NCI-H2081 (cell line): ENCODE measurements around the gene CALM1.
A peak's percentile ranks its signal among the peaks of the same experiment; 100 is the strongest.

Experiments used
- DNase-seq, 2 experiments: peaks; one replicate each; lab custom pipeline; 2025; lab: John Stamatoyannopoulos, UW

Gene CALM1

DNA sequence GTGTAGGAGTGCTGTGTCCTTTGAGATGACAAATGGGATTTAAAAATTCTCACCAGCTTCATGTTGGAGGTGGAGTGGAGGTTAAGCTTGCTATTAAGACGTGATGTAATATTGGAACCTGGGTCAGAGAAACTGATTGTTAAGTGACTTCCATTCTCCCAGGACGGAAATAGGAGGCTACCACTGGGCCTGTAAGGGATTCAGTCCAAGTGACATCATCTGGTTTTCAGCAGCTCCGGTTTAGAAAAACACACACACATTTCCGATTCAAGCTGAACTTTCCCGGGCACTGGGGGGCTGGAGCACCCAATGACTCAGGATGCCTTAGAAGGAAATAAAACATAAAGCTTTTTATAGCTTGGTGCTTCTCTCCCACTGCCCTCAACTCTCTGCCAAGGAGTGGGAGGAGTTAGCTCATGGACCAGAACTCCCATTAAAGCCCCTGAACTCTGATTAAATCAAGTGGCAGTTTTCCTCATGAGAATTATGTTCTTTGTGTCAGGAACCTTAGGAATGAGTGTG is 12.4 kb downstream of the CALM1 start:
- no peak for DNase-seq

DNA sequence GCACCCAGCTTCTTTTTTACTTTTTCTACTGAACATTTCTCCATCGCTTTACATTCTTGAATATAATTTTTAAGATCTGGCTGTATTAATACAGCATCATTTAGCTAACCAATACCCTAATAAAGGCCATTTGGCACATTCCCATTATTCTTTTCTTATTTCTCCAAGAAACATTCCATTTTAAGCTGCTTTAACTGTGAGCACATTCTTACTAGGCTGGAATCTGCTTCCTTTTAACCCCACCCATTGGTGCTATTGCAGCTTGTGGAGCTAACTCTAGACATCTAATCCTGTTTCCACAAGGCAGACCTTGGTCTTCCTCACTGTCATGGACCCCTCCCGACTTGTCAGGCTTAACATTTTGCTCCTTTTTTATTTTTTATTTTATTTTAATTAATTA is 15.2 kb downstream of the CALM1 start:
- DNase-seq, result no peak

DNA sequence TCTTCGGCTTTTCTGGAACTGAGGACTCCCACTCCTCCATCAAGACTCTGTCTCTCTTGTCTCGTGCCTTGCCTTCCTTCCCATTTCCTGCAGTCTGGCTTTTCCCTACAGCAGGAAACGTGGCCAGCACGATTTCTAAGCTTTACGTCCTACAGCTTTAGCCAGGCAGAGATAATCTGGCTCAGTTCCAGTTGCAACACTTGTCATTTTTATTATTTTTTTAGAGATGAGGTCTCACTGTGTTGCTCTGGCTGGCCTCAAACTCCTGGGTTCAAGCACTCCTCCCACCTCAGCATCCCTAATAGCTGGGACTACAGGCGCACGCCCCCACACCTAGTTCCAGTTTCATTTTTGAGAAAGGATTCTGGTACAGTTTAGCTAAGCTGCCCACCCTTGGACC is 19.9 kb downstream of the CALM1 start:
- no peak for DNase-seq

DNA sequence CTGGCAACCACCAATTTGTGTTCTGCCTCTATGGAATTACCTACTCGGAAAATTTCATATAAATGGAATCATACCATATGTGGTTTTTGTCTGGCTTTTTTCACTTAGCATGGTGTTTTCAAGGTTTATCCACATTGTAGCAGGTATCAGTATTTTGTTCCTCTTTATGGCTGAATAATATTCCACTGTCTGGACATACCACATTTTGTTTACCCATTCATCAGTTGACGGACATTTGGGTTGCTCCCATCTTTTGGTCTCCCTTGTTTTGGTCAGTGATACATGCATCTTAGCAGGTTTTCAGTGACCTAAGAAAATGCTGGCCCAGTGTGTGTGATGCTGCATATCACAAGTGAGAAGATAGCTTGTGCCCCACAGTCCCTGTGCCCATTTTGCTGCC is 21.2 kb downstream of the CALM1 start:
- DNase-seq, result no peak

DNA sequence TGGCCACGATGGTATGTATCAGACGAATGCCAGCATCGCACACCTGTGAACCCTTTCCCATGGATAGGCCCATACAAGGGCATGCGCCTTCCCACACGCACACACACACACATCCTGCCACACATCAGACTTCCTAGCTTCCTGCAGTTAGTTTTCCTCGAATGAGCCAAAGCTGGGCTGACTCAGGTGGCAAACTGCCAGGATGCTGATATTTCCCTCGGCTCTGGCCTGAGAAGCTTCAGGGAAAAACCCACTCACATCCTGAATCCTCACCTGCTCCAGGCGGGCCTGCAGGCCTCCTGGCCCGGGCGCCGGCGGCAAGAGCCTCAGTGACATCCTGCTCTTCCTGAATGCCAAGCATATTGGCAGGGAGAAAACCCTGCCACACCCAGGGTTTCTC is 22.4 kb downstream of the CALM1 start:
- DNase-seq, result peak; percentile 48 to 70

DNA sequence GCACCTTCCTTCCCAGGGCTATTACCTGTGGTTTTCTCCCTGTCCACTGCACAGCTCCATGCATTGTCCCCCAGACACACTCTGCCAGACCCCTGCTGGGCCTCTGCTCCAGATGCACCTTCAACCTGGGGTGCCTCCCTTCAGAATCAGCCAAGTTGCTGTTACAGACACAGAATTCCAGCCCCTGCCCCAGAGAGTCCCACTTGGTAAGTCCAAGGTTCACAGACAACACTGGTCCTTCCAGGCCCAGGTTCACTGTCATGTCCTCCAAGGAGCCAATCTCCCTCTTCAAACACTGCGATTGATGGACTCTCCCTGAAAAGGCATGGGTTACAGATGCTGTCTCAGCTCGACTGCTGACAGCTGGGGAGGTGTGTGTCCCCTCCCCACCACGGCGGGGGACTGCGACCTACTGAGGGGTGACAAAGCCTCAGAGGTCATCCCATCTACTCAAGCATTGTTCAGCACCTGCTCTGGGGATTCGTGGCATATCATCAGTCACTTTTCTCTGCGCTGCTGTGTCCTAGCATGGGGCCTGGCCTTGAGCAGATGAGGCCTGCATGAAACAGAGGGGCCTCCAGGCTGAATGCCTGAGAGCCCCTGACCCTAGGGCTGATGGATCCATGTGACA is 24.3 kb downstream of the CALM1 start:
- DNase-seq, result no peak

DNA sequence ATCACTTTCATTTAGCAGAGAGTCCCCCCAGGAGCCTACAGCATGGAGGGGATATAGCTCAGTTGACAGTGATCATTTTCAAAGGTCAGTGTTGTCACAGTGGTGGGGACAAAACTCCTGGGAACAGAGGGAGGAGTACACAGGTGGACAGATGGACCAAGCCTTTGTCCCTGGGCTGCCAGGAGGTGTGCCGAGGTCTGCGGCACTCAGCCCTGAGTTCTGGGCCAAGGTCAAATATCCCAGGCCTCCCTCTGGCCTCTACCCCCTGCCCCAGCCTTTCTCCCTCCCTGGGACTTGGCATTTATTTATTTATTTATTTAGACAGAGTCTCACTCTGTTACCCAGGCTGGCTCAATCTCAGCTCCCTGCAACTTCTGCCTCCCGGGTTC is 24.8 kb downstream of the CALM1 start:
- DNase-seq, result no peak

DNA sequence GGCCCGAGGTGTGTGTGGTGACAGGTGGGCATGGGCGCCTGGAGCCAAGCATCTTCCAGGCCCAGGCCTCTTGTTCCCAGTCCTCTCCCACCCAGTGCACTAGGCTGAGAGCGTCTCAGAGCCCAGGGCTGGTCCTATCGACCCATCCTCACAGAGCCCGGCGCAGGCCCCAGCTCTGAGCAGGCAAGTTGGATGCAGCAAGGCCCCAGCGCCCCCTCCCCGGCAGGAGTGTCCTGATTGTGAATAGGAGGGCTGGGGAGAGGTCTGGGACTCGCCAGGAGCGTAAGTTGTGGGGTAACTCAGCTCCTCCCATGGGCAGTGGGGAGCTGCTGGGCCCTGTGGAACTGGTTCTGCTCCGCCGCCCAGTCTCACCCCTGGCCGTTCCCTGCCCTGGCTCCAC is 26.3 kb downstream of the CALM1 start:
- no peak for DNase-seq

DNA sequence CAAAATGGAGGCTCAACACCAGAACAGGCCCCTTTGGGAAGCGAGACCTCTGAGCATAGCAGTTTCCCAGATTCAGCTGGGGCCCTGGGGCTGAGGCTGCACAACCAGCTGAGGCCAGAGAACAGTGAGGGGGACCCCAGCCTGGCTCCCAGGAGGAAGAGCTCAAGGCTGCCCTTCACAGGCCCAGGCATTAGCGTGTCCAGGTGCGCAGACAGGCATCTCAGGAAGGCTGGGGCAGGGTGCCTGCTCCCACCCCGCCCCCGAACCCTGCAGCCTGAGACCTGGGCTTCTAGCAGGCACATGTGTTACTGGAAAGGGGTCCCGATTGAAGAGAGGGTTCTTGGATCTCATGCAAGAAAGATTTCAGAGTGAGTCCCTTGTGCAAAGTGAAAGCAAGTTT is 27.2 kb downstream of the CALM1 start:
- no peak for DNase-seq

DNA sequence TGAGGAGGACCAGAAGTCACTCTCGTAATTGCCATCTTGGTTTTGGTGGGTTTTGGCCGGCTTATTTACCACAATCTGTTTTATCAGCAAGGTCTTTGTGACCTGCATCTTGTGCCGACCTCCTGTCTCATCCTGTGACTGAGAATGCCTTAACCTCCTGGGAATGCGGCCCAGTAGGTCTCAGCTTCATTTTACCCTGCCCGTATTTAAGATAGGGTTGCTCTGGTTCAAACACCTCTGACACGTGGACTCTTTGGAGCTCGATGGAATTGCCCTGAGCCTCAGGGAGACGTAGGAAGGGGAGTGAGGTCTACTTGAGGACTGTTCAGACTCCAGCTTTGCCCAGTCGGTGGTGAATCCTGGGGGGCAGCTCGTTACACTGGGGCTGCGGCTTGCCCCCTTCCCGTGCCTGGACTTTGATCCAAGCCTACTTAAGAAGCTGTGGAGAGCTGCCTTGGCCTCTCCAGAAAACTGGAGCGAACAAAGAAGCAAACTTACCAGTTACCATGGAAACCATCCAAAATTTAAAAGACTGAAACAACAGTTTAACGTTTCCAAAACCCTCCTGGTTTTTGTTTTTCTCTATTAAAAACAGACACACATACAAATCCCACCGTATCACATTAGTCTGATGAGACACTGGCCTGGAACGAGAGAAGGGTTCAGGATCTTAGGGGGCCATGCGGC is 28.0 kb downstream of the CALM1 start:
- no peak for DNase-seq

DNA sequence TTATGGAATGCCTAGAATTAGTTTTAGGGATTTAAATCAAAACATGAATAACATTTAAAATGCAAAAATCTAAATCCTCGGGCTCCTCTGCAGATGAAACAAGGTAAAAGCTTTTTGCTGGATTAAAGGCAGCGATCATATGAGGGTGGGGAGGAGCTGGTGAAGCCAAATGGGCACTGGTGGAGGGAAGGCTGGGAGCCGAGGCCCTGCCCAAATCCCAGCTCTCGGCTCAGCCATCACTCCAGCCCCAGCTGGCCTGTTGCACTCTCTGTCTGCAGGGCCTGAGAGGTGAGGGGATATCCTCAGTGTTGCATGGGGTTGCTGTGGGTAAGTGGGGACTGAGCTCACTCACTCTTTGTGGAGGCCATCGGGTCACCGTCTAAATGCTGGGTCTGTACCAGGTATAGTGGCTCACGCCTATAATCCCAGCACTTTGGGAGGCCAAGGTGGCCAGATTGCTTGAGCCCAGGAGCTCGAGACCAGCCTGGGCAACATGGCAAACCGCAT is 28.6 kb downstream of the CALM1 start:
- DNase-seq, result no peak

DNA sequence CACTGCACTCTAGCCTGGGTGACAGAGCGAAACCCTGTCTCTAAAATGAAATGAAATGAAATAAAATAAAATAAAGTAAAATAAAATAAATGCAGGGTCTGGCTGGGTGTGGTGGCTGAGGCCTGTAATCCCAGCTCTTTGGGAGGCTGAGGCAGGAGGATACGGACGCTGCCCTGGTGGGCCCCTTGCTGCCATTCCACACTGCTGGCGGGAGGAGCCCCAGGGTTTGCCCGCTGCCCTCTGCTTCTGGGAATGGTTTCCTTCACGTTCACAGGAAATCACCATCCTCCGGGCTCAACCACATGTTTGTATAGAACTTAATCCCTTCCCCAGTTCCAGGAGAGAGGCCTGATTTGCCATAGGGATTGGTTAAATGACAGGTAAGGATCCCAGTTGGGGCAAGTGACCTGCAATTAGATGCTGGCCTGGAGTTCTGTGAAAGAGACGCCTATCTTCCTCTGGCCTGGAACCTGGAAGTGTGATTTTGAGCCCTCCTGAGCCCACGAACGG is 29.3 kb downstream of the CALM1 start:
- DNase-seq, result no peak

DNA sequence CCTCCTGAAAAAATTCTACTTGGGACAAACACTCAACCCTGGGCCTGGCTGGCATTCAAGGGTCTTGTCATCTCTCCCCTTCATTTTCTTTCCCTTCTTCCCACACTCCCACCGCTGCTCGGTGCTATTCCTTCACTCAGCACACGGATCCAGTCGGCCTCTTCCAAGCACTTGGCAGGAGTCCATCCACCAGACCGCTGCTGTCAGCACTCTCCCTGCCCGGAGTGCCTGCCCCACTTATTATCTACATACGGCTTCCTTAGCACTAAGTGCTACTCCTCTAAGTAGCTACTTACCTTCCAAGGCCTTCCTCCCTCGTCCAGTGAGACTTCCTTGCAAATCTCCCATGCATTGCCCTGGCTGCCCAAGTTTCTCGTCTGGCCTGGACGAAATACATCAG is 29.8 kb downstream of the CALM1 start:
- DNase-seq, result no peak

DNA sequence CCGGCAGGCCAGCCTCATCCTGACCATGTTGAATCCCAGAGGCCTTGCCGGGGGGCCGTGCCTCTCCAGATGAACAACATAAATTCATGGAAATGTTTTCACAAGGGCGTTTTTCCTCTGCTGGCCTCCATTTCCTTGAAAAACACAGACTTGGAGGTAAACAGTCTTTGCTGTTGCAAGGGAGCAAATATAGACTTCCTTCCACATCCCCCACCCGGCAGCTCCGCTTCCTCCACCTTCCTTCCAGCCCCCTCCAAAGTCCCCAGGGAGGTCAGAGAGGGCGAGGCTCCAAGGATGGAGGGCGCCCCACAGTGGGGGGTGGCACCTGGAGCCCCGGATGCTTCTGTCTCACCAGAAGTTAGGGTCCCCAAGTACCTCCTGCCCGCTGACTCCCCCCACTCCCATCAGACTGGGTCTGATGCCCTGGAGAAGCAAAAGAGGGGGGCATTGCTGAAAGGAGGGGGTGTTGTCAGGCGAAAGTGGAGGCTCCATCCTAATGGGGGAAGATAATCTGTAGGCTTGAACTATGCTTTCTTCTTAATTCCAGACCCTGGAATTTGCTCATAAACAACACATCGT is 31.1 kb downstream of the CALM1 start:
- no peak for DNase-seq

DNA sequence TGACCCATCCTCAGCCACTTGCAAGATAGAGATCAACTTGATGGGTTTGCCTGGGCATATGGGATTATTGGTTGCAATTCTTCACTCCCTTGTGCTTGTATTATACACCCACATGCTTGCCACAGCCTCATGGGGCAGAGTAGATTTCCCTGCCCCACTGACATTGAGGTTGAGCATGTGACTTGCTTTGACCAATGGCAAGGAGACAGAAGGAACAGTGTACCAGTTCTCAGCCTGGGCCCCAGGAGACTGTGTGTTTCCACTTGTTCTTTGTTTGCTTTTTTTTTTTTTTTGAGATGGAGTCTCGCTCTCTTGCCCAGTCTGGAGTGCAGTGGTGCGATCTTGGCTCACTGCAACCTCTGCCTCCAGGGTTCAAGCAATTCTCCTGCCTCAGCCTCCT is 31.8 kb downstream of the CALM1 start:
- no peak for DNase-seq

DNA sequence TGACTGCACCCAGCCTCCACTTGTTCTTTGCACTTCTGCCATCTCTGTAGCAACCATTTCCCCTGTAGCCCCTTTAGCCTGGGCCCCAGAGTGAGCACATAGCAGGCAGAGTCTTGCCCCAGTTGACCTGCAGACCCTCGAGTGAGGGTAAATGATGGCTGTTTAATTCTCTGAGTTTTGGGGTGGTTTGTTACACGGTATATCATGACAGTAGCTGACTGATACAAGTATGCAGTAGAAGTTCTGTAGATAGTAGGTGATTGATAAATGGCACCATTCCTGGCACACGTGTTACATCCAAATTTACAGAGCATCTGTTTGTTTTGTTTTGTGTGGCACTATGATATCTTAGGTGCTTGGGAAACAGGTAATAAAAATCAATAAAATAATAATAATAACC is 32.4 kb downstream of the CALM1 start:
- DNase-seq, result no peak

DNA sequence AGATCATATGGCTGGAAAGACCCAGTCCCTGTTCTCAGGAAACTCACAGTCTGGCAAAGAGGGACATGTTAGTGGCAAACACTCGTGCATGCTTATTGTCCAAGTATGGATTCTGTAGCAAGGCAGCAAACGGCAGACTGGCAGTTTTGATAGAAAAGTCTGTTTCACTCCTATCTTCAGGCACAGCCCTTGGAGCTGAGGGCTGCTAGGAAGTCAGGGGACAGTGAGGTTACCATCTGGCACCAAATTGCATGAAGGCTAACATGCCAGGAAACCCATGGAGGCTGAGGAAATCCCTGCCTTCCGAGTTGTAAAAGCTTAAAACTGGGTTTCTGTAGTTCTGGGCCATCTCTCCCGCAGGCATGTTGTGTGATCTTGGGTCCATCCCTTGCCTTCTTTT is 32.9 kb downstream of the CALM1 start:
- DNase-seq, result no peak

DNA sequence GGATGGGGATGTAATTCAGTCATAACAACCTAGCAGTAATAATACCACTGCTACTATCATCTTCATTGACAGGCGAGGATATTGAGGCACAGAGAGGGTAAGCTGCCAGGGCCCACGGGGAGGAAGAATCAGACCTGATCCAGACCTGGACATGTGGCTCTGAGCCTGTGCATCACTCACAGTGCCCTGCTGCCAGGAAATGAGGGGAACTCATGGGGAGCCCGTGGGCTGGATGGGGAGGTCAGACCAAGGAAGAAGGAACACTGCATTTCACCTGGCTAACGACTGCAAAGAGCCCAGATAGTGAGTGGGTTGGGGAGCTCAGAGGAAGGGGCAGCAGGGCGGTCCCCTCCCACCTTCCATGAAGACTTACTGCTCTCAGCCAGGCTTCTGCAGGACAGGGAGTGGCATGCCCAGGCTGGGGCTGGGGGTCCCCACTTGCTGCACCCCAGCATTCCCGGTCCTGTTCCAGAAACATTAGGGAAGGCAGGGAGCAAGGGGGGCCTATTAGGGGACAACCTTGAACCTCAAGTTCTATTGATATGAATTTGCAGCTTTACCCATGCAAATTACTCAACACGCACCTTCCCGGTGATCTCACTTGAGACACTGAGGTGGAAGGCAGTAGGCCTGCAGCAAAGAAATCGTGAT is 37.7 kb downstream of the CALM1 start:
- no peak for DNase-seq

DNA sequence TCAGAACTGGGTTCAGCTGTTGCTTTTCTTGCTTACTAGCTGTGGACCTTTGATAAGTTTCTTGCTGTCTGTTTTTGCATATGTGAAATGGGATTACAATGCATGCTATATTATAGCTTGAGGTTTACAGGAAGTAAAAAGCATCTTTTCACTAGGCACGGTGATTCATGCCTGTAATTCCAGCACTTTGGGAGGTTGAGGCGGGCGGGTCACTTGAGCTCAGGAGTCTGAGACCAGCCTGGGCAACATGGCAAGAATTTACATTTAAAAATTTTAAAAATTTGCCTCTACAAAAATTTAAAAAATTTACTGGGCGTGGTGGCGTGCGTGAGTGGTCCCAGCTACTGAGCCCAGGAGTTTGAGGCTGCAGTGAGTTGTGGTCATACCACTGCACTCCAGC is 42.0 kb downstream of the CALM1 start:
- no peak for DNase-seq

DNA sequence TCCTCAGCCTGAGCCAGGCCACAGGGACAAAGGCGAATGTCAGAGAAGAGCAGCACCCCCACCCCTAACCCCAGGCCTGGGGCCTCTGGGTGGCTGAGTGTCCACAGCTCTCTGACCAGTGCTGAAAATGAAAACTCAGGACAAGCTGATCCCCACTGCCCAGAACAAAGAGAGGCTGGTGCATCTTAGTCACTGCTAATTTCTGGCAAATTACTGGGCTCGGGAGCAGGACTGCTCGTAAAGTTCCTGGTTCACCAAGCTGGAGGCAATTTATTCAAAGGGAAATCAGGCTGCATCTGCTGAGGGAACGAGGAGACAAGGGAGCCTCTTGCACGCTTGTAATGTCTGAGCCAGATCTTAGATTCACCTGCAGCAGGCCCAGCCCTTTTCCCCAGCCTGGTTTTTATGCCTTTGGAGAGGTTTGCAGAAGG is 43.2 kb downstream of the CALM1 start:
- no peak for DNase-seq

DNA sequence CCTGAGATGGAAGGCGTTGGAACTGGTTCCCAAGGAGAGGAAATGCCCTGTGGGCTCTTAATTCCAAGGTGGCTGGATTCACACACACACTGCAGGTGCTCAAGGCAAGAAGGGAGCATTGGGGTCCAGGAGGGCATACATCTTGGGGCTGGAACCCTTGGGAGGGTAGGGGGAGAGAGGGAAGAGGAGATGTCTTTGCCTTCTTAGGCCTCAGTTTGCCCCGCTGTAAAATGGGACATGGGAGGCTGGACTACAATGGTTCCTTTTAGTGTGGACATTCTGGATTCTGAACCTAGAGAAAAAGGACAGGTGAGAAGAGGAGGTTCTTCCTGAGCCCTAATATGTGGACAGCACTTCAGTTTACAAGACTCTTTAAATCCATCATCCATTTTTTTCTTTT is 43.8 kb downstream of the CALM1 start:
- DNase-seq, result no peak

DNA sequence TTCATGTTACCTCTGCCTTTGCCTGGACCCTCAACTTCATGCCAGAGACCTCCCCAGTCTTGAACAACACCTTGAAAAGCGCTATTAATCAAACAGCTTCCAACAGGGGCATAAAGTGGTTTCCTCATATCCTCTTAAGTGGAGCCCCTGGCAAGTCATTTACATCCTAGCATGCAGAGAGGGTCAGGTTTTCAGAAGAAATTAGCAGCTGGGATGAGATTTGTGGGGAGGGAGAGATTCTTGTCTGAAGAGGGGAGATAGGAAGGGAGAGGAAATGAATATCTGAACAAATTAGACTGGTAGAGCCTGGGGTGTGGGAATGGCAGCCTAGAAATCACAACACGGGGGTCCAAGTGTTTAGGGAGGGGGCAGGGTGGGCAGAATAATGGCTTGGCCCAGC is 45.6 kb downstream of the CALM1 start:
- DNase-seq, result no peak
